AG08395 (cell line): ENCODE measurements around the gene OR51B2.
"Not testable (repeated sequence)": the region's sequence is repeated elsewhere in the genome, so short reads cannot be mapped to it uniquely, and the experiment has no call there.

Experiments used
- DNase-seq: peaks from one replicate; pipeline ENCODE4 v3.0.0; 2012; ENCODE audit warnings: mixed read lengths, low spot score

OR51B2 gene

GRCh38 chr11:5313326-5314023, 10.6 kb downstream of the OR51B2 start:
- not testable (repeated sequence) for DNase-seq

GRCh38 chr11:5310423-5310822, 13.7 kb downstream of the OR51B2 start:
- DNase-seq = no peak

- no peak for DNase-seq
Observed at GRCh38 chr11:5307256-5308019, 16.7 kb downstream of the OR51B2 start.

- peak; percentile 47 for DNase-seq
Observed at GRCh38 chr11:5304046-5304445, 20.1 kb downstream of the OR51B2 start.

- no peak for DNase-seq
Observed at GRCh38 chr11:5303626-5304025, 20.5 kb downstream of the OR51B2 start.

GRCh38 chr11:5301846-5302245, 22.3 kb downstream of the OR51B2 start, which contains the start of gene OR51B4:
OR51B4 (minus strand) TSS chr11:5301946; CDS start chr11:5301946, 0 bp downstream.
- DNase-seq = no peak

- DNase-seq = no peak
Observed at GRCh38 chr11:5300251-5300650, 23.8 kb downstream of the OR51B2 start.

- no peak for DNase-seq
Observed at GRCh38 chr11:5298451-5298850, 25.6 kb downstream of the OR51B2 start.

GRCh38 chr11:5297721-5298323, 26.3 kb downstream of the OR51B2 start:
- no peak for DNase-seq

GRCh38 chr11:5294342-5294995, 29.6 kb downstream of the OR51B2 start:
- not testable (repeated sequence) for DNase-seq

GRCh38 chr11:5293028-5293427, 31.1 kb downstream of the OR51B2 start:
- DNase-seq = no peak

- DNase-seq = peak; percentile 12
Observed at GRCh38 chr11:5291207-5291838, 32.8 kb downstream of the OR51B2 start.

- no peak for DNase-seq
Observed at GRCh38 chr11:5290106-5290505, 34.0 kb downstream of the OR51B2 start.

- DNase-seq = no peak
Observed at GRCh38 chr11:5289696-5290095, 34.4 kb downstream of the OR51B2 start.

- DNase-seq = no peak
Observed at GRCh38 chr11:5288906-5289550, 35.1 kb downstream of the OR51B2 start.

- no peak for DNase-seq
Observed at GRCh38 chr11:5288108-5288905, 35.8 kb downstream of the OR51B2 start.

- DNase-seq = no peak
Observed at GRCh38 chr11:5286901-5287300, 37.2 kb downstream of the OR51B2 start.

- DNase-seq = no peak
Observed at GRCh38 chr11:5286351-5286750, 37.7 kb downstream of the OR51B2 start.

- no peak for DNase-seq
Observed at GRCh38 chr11:5285703-5286340, 38.3 kb downstream of the OR51B2 start.

- no peak for DNase-seq
Observed at GRCh38 chr11:5284637-5285036, 39.5 kb downstream of the OR51B2 start.
